Putamen (tissue), 1 donor: Measurements from ENCODE around the gene TUT7.

ENCODE experiments used
- DNase-seq: peaks from one replicate; pipeline ENCODE4 v3.0.0-alpha.2; 2016; ENCODE audit warnings: low spot score

Gene TUT7

DNA sequence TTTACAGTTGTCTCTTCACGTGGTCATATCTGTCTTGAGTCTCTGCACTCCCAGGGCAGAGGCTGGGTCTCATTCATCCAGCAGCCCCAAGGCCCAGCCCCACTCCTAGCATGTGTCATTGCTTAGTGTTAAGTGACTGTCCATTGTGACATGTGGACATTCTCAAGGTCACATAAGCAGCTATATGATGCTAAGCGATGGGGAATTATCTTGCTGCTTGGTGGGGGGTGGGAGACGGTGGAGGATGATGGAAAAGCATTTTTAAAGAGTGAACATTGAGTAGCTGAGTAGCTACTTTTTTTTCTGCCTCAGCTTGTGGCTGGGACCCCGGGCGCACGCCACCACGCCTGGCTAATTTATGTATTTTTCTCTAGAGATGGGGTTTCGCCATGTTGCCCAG lies 94.7 kb downstream of the TUT7 start, which contains the start of gene C9orf153:
Gene C9orf153, minus strand, starts transcription at position 101 of the 400 bp plus-strand sequence. CDS start 30,054 bp downstream, outside the sequence.
- DNase-seq, result no peak

DNA sequence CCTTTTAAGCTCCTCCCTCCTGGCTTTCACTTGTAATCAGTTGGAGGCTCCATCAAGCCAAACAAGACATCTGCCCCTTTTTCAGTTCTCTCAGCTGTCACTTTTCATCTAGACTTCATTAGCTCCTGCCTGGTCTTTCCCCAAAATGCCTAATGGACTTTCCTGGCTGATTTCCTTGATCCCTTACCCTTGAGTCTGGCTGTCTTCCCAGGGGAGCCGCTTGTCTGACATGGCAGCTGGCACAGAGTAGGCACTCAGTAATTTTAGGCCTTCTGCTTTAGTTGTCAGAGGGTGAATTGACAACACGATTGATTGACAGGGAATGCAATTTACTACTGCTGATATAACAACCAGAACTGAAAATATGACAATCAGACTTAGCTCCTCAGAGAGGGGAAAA lies 96.8 kb downstream of the TUT7 start:
- no peak for DNase-seq

DNA sequence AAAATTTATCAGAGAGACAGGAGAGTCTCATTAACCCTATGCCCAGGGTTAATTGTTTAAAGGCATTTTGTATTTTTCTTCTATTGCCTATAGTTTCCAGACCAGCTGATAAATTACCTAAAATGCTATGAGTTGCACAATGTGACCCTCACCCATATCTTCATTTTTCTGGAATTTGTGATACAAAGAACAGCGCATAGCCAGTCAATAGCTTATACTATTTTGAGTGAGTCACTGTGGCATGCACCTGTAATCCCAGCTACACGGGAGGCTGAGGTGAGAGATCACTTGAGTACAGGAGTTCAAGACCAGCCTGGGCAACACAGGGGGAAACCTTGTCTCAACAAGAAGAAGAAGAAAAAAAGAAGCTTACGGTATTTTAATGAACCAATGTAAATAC lies 97.6 kb downstream of the TUT7 start:
- DNase-seq, result no peak

DNA sequence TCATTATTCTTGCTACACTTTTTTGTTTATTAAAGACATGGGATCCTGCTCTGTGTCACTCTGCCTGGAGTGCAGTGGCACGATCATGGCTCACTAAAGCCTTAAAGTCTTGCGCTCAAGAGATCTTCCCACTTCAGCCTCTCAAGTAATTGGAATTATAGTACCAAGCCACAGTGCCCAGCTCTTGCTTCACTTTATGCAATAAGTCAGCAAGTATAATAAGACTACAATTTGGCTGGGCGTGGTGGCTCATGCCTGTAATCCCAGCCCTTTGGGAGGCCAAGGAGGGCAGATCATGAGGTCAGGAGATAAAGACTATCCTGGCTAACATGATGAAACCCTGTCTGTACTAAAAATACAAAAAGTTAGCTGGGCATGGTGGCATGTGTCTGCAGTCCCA lies 100.6 kb downstream of the TUT7 start:
- no peak for DNase-seq

DNA sequence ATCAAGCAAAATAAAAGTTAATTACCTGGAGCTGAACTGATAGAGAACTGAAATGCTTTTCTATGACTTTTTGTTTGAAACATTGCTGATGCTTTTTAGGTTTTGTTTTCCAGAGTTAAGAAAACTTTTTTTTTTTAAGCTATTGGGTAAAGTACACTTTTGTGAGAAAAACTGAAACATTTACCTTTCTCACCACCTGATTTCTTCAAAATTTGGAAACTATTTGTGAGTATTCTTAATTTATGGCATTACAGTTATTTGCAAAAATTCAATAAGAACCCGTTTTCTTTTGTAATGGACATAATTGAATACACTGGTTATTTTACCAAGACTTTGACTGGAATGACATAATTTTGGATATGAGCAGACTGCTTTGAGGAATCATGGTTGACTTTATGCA lies 101.3 kb downstream of the TUT7 start:
- no peak for DNase-seq

DNA sequence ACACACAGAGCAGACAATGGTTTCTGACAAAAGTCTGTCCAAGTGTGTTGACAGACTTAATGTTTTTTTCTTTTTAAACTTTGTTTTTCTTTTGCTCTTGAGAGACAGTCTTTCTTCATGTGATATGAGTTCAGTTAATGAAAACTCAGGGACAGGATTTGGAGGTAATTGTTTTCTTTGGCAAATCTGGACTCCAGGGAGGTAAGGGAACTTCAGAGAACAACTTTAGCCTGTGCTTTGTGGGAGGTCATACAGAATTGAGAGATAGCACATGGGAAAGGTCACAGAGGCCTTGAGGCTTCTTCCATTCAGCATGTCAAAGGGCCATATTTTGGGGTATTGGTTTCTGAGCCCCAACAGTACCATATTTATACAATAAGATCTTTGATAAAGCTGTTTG lies 104.1 kb downstream of the TUT7 start:
- DNase-seq, result no peak

DNA sequence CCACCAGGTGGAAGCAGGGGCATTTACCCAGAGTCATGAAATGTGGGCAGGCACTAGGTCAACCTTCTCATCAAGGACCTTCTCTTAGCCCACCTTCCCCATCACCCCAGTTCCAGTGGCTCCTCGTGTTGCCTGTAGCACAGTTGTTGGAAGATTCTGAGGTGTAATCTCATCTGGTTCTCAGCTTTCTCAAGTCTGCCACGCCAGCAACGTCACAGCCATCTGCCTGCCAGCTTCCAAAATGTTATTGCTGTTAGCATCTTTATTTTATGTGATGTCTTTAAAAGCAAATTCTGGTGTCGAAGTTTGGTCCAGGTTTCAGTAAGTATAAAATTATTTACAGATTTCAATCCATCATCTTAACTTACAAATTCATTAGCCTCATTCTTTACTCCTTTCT lies 105.5 kb downstream of the TUT7 start:
- DNase-seq, result no peak

DNA sequence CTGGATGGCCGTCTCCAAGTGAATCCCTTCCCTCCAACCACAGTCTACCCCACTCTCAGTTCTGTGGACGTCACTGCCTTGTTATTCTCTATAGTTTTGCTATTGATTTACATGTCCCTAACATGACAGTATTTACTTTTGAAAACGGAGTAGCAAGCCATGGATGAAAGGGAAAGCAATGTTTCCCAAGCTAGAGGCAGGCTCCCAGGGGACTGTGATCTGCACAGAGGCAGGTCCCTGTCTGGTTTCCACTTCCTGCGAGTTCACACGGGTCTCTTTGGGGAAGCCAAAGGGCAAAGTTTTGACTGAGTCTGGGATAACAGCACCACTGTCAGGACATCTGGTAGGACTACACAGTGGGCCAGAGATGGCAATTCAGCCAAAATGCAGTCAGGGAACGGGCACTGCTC lies 107.5 kb downstream of the TUT7 start:
- peak; percentile 18 for DNase-seq

DNA sequence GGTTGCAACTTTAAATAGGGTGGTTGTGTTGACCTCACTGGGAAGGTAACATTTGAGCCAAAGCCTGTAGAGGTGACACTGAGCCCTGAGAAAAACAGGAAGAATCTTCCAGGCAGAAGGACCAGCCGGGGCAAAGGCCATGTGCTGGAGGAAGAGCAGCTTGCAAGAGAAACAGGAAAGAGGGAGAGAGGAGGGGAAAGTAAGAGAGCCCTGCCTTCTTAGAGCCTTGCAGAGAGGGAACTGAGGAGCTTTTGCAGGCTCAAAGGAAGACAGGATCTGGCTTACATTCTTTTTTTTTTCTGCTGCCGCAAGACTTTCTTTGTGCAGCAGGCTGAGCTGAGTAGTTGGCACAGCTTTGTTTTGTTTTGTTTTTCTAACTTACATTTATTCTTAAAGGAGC lies 112.1 kb downstream of the TUT7 start:
- DNase-seq, result no peak

DNA sequence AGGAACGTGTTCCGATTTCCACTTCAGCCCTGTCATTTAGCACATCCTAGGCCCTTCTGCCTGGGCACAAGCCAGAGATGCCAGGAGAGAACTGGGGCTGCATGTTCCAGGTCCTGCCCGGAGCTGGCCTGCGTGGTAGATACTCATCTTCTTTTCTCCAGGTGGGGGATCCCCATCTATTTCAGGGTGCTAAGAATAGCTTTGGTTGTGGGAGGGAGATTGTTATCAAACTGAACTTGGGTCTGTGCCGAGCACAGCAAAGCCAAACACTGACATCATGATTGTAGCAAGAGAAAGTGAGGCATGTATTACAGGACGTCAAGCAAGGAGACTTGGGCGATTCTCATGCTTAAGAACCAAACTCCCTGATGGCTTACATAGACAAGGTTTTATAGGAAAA lies 113.0 kb downstream of the TUT7 start:
- DNase-seq, result no peak

DNA sequence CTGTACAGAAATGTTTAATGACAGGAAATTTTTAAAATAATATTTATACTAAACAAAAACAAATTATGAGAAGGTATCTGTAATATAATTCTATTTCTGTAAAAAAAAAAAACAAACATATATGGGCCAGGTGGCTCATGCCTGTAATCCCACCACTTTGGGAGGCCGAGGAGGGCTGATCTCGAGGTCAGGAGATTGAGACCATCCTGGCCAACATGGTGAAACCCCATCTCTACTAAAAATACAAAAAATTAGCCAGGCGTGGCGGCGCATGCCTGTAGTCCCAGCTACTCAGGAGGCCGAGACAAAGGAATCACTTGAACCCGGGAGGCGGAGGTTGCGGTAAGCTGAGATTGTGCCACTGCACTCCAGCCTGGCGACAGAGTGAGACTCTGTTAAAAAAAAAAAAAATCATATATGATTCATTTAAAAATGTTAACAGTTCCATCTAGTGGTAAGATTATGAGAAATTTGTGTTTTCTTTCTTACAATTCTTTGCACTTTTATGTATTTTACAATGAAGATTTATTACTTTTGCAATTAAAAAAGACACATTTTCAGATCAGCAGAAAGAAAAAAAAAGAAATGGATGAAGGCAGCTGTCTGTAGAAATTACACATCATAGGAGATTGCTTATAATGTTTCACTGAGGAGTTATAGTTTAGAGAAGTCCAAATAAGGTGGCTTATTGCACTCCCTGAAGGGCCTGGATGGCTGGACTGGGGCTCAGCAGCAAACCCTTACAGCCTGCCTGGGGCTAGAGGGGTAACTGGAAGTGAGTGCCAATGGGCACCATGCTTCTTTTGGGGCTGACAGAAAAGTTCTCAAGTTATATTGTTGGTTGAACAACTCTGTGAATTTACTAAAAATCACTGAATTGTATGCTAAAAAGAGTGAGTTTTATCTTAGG lies 115.1 kb downstream of the TUT7 start:
- DNase-seq, result no peak
